ENCODE data around the gene HTR7.

HTR7 gene

DNA sequence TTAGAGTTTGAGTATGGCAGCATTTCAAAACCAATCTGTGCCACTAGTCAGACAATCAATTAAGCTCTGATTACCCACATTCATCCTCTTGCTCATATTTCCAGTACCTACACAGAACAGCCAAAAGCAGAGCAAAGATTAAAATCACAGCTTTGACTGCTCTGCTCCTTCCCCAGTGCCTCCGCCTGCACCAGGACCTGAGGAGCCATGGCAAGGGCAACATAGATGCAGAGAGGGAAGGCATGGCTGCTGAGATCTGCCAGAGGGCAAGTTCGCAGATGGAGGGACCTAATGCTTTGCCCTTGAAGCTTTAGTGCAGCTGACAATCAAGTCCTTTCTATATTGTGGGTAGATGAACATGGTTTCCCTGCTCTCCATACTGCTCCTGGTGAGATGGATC is 148.1 kb downstream of the HTR7 start:
- Histone ChIP-seq H3F3A (ENCODE audit: insufficient read depth) (no peaks in the 10 kb centered on the region), H3K9me3 (ENCODE audit: insufficient read depth, low read length) (no peaks in the 10 kb centered on the region), H3K4me3 (ENCODE audit: insufficient read depth, low read length, poor library complexity, severe bottlenecking) (no peak overlapping the region), H3K9me2 (replicated peaks; ENCODE audit: insufficient read depth, low read length) (no peaks in the 10 kb centered on the region), H4K20me1 (ENCODE audit: low read depth, low read length) (no peaks in the 10 kb centered on the region), H3K36me3 (ENCODE audit: low read length) (no peaks in the 10 kb centered on the region), H3K9ac (ENCODE audit: low read length) (no peak overlapping the region), H3K79me2 (ENCODE audit: insufficient read depth, low read length) (no peaks in the 10 kb centered on the region), H3K27me3 (ENCODE audit: low read length) (no peaks in the 10 kb centered on the region), H2AFZ (ENCODE audit: low read depth, low read length, severe bottlenecking) (no peak overlapping the region), H3K27ac (ENCODE audit: low read depth, low read length) (no peak overlapping the region), H3K4me2 (ENCODE audit: low read depth, low read length, poor library complexity, severe bottlenecking) (no peak overlapping the region)
- TF ChIP-seq, protein P1, sequence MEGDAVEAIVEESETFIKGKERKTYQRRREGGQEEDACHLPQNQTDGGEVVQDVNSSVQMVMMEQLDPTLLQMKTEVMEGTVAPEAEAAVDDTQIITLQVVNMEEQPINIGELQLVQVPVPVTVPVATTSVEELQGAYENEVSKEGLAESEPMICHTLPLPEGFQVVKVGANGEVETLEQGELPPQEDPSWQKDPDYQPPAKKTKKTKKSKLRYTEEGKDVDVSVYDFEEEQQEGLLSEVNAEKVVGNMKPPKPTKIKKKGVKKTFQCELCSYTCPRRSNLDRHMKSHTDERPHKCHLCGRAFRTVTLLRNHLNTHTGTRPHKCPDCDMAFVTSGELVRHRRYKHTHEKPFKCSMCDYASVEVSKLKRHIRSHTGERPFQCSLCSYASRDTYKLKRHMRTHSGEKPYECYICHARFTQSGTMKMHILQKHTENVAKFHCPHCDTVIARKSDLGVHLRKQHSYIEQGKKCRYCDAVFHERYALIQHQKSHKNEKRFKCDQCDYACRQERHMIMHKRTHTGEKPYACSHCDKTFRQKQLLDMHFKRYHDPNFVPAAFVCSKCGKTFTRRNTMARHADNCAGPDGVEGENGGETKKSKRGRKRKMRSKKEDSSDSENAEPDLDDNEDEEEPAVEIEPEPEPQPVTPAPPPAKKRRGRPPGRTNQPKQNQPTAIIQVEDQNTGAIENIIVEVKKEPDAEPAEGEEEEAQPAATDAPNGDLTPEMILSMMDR (IDR thresholded peaks at IDR 0.05; ENCODE audit: insufficient read depth, low read length, poor library complexity, severe bottlenecking): no peak
- no peak for TF ChIP-seq EZH2phosphoT487 (conservative IDR thresholded peaks at IDR 0.05; ENCODE audit: low read length)

DNA sequence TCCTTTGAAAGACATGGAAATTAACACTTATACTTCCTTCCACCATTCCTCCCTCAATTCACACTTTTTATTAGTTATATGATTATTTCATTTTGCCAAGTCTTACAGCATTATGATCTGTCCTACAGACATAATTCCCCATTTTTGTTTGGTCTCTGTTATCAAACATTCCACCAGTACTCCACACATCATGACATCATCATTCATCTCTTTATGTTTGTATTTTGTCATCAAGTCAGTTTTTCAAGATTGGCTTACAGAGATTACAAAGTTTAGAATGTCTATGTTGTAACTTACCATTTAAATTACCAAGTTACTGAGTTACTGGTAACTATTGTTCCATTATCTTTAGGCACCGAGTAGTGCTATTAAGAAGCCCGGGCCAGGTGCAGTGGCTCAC is 150.2 kb downstream of the HTR7 start:
- Histone ChIP-seq H4K20me1 (ENCODE audit: low read depth, low read length) (no peaks in the 10 kb centered on the region), H3F3A (ENCODE audit: insufficient read depth) (no peaks in the 10 kb centered on the region), H3K36me3 (ENCODE audit: low read length) (no peaks in the 10 kb centered on the region), H3K4me2 (ENCODE audit: low read depth, low read length, poor library complexity, severe bottlenecking) (no peak overlapping the region), H3K27me3 (ENCODE audit: low read length) (no peaks in the 10 kb centered on the region), H2AFZ (ENCODE audit: low read depth, low read length, severe bottlenecking) (no peak overlapping the region), H3K9me2 (replicated peaks; ENCODE audit: insufficient read depth, low read length) (no peaks in the 10 kb centered on the region), H3K9me3 (ENCODE audit: insufficient read depth, low read length) (no peaks in the 10 kb centered on the region), H3K4me3 (ENCODE audit: insufficient read depth, low read length, poor library complexity, severe bottlenecking) (no peak overlapping the region), H3K27ac (ENCODE audit: low read depth, low read length) (no peak overlapping the region), H3K79me2 (ENCODE audit: insufficient read depth, low read length) (no peaks in the 10 kb centered on the region), H3K9ac (ENCODE audit: low read length) (no peak overlapping the region)
- no peak for TF ChIP-seq EZH2phosphoT487 (conservative IDR thresholded peaks at IDR 0.05; ENCODE audit: low read length)
- TF ChIP-seq, protein P1 (IDR thresholded peaks at IDR 0.05; ENCODE audit: insufficient read depth, low read length, poor library complexity, severe bottlenecking): no peak

DNA sequence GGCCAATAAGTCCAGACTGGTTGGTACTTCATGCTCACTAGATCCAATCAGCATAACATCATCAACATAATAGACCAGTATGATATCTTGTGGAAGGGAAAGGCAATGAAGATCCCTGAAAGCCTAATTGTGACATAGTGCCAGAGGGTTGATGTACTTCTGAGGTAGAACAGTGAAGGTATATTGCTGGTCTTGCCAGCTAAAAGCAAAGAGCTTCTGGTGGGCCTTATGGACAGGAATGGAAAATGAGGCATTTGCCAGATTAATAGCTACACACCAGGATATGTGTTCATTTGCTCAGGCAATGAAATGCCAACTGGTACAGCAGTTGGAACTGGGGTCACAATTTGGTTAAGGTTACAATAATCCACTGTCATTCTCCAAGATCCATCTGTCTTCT is 156.4 kb downstream of the HTR7 start:
- Histone ChIP-seq H3F3A (ENCODE audit: insufficient read depth) (no peaks in the 10 kb centered on the region), H3K36me3 (ENCODE audit: low read length) (no peaks in the 10 kb centered on the region), H4K20me1 (ENCODE audit: low read depth, low read length) (no peaks in the 10 kb centered on the region), H3K4me2 (ENCODE audit: low read depth, low read length, poor library complexity, severe bottlenecking) (no peak overlapping the region), H3K9ac (ENCODE audit: low read length) (no peak overlapping the region), H2AFZ (ENCODE audit: low read depth, low read length, severe bottlenecking) (no peak overlapping the region), H3K4me3 (ENCODE audit: insufficient read depth, low read length, poor library complexity, severe bottlenecking) (no peak overlapping the region), H3K79me2 (ENCODE audit: insufficient read depth, low read length) (no peaks in the 10 kb centered on the region), H3K27me3 (ENCODE audit: low read length) (no peaks in the 10 kb centered on the region), H3K27ac (ENCODE audit: low read depth, low read length) (no peak overlapping the region), H3K9me3 (ENCODE audit: insufficient read depth, low read length) (no peaks in the 10 kb centered on the region), H3K9me2 (replicated peaks; ENCODE audit: insufficient read depth, low read length) (no peaks in the 10 kb centered on the region)
- TF ChIP-seq, protein P1 (IDR thresholded peaks at IDR 0.05; ENCODE audit: insufficient read depth, low read length, poor library complexity, severe bottlenecking): no peak
- no peak for TF ChIP-seq EZH2phosphoT487 (conservative IDR thresholded peaks at IDR 0.05; ENCODE audit: low read length)

Data from SU-DHL-6 (cell line).